GM19372 (cell line): Measurements from ENCODE around the gene FNBP1.

Experiments
- ATAC-seq: cut with Tn5 transposase; IDR thresholded peaks from one replicate; pipeline ENCODE4 v1.9.1; 2021; ENCODE audit warnings: mild to moderate bottlenecking, low read depth, moderate library complexity; ENCODE audit not compliant: unreplicated experiment

The FNBP1 gene

GRCh38 chr9:130049431-130050210 lies 6.6 kb upstream of the FNBP1 start:
- ATAC-seq, result no peak

- ATAC-seq, result no peak
Observed at GRCh38 chr9:130045725-130046450, 2.9 kb upstream of the FNBP1 start.

GRCh38 chr9:130043654-130044623 lies 950 bp upstream of the FNBP1 start:
- no peak for ATAC-seq

- ATAC-seq, result no peak
Observed at GRCh38 chr9:130042406-130042884, 544 bp downstream of the FNBP1 start.

GRCh38 chr9:130041648-130042405 lies 1.2 kb downstream of the FNBP1 start:
- ATAC-seq, result no peak

- ATAC-seq, result no peak
Observed at GRCh38 chr9:130040984-130041647, 1.9 kb downstream of the FNBP1 start.

- ATAC-seq, result no peak
Observed at GRCh38 chr9:130039528-130040147, 3.4 kb downstream of the FNBP1 start.

GRCh38 chr9:130036099-130036498 lies 6.9 kb downstream of the FNBP1 start:
- ATAC-seq, result no peak

- ATAC-seq, result no peak
Observed at GRCh38 chr9:130034570-130034969, 8.4 kb downstream of the FNBP1 start.

GRCh38 chr9:130030651-130031127 lies 12.3 kb downstream of the FNBP1 start:
- ATAC-seq, result no peak

- no peak for ATAC-seq
Observed at GRCh38 chr9:130029223-130029973, 13.6 kb downstream of the FNBP1 start.

GRCh38 chr9:130028493-130029222 lies 14.3 kb downstream of the FNBP1 start:
- no peak for ATAC-seq

- no peak for ATAC-seq
Observed at GRCh38 chr9:130027533-130028365, 15.2 kb downstream of the FNBP1 start.

GRCh38 chr9:130026583-130027340 lies 16.2 kb downstream of the FNBP1 start:
- no peak for ATAC-seq

GRCh38 chr9:130024597-130024994 lies 18.4 kb downstream of the FNBP1 start:
- no peak for ATAC-seq
